Common myeloid progenitor, CD34-positive (primary cell): ENCODE measurements around the gene DDI2.

Experiments used
- CTCF ChIA-PET: fragments of 350-600 bp; sonication (Branson Sonifier 250); formaldehyde crosslinking; loops from one replicate; lab custom pipeline; 2021; ENCODE audit warnings: antibody characterized with exemption; lab: Charles Lee
- POLR2A ChIA-PET: fragments of 350-600 bp; sonication (Branson Sonifier 250); formaldehyde crosslinking; loops from one replicate; lab custom pipeline; 2021; ENCODE audit warnings: antibody characterized with exemption; lab: Charles Lee
- DNase-seq, 3 donors: peaks; one replicate each; pipeline versions ENCODE4 v3.0.0 to v3.0.0-alpha.2; 2013
- H3K27ac ChIP-seq, 2 experiments: 1 replicate in 1 of 2; 2 replicates in 1 of 2; pipeline ENCODE4 v1.7.0; 2013; ENCODE audit warnings: inconsistent platforms in 2 of 2, low read length in 2 of 2, mild to moderate bottlenecking in 2 of 2, low read depth in 1 of 2, moderate library complexity in 1 of 2; ENCODE audit not compliant: severe bottlenecking in 2 of 2, insufficient read depth in 1 of 2, poor library complexity in 1 of 2
- H3K27me3 ChIP-seq, 5 experiments: replicated peaks in 2 of 5; 1 replicate in 3 of 5; 2 replicates in 2 of 5; pipeline versions ENCODE4 v1.6.1 to v1.7.0; 2013; ENCODE audit warnings: low read length in 4 of 5, mild to moderate bottlenecking in 2 of 5, moderate library complexity in 2 of 5, inconsistent platforms in 1 of 5; ENCODE audit not compliant: insufficient read depth in 5 of 5, control insufficient read depth in 4 of 5
- H3K36me3 ChIP-seq, 4 experiments: 1 replicate in 2 of 4; 2 replicates in 2 of 4; pipeline versions ENCODE4 v1.6.1 to v1.7.0; 2013; ENCODE audit warnings: low read length in 3 of 4, control low read depth in 1 of 4, mild to moderate bottlenecking in 1 of 4; ENCODE audit not compliant: control insufficient read depth in 4 of 4, insufficient read depth in 4 of 4
- H3K4me1 ChIP-seq, 4 experiments: 1 replicate in 3 of 4; 2 replicates in 1 of 4; pipeline versions ENCODE4 v1.6.1 to v1.7.1; 2013; ENCODE audit warnings: low read length in 3 of 4, mild to moderate bottlenecking in 3 of 4, control low read depth in 1 of 4, inconsistent platforms in 1 of 4, moderate library complexity in 1 of 4; ENCODE audit not compliant: control insufficient read depth in 4 of 4, insufficient read depth in 4 of 4; ENCODE audit errors: control extremely low read depth in 1 of 4
- H3K4me3 ChIP-seq, 7 experiments: 1 replicate in 4 of 7; 2 replicates in 3 of 7; pipeline versions ENCODE4 v1.5.1 to v1.7.0; 2013; ENCODE audit warnings: mild to moderate bottlenecking in 7 of 7, low read length in 6 of 7, moderate library complexity in 6 of 7, inconsistent platforms in 2 of 7, low read depth in 2 of 7, control low read depth in 1 of 7; ENCODE audit not compliant: insufficient read depth in 4 of 7, control insufficient read depth in 1 of 7; ENCODE audit errors: extremely low read depth in 1 of 7
- H3K9me3 ChIP-seq, 5 experiments: 1 replicate in 4 of 5; 2 replicates in 1 of 5; pipeline versions ENCODE4 v1.6.1 to v1.7.1; 2013; ENCODE audit warnings: low read length in 4 of 5, mild to moderate bottlenecking in 2 of 5, inconsistent platforms in 1 of 5, low read depth in 1 of 5, moderate library complexity in 1 of 5; ENCODE audit not compliant: control insufficient read depth in 4 of 5, insufficient read depth in 2 of 5; ENCODE audit errors: control extremely low read depth in 1 of 5
- WGBS: methylation state at CpG from one replicate; pipeline ENCODE4 v1.1.5; 2013; ENCODE audit not compliant: insufficient coverage; 5-methylcytosine and 5-hydroxymethylcytosine counted together

The DDI2 gene

GRCh38 chr1:15618655-15619525, 1.6 kb downstream of the DDI2 start:
- DNase-seq = no peak
- WGBS = 96% methylated on average over 18 of the region's 26 CpGs
- Histone ChIP-seq H3K9me3 (no peaks in the 10 kb centered on the region), H3K4me3 (peak overlapping the region in 6 of 7 experiments; percentile 88 to 96 (median 94)), H3K4me1 (peaks cover 5 to 30% (median 26%) of the 10 kb centered on the region in 4 experiments), H3K27me3 (no peaks in the 10 kb centered on the region), H3K36me3 (peaks cover 0 to 4% (median under 1%) of the 10 kb centered on the region in 4 experiments), H3K27ac (peak overlapping the region in 1 of 2 experiments; percentile 91)
- CTCF ChIA-PET = interaction anchor here (0.9 to 1.4 kb wide), 3 partner anchors 16 to 120 kb away, joined by 3 to 5 read pairs (median 3); no protein-coding TSS in a partner anchor
- POLR2A ChIA-PET = interaction anchor here (0.6 kb wide), 1 partner anchor 119 kb away, joined by 4 read pairs; no protein-coding TSS in a partner anchor

- H3K36me3 ChIP-seq = peaks cover 0 to 4% (median under 1%) of the 10 kb centered on the region in 4 experiments
- peaks cover 5 to 30% (median 26%) of the 10 kb centered on the region in 4 experiments for H3K4me1 ChIP-seq
- ChIA-PET POLR2A (no interaction called here), CTCF (interaction anchor here (1.5 kb wide), 1 partner anchor 30 kb away, joined by 3 read pairs; no protein-coding TSS in a partner anchor)
- H3K27me3 ChIP-seq = no peaks in the 10 kb centered on the region
- peak overlapping the region in 1 of 2 experiments; percentile 20 for H3K27ac ChIP-seq
- no peak for DNase-seq
- WGBS = 43% methylated on average over 1 of the region's 1 CpG
- peak overlapping the region in 1 of 7 experiments; percentile 11 for H3K4me3 ChIP-seq
- H3K9me3 ChIP-seq = no peaks in the 10 kb centered on the region
Observed at GRCh38 chr1:15620155-15620545, 2.9 kb downstream of the DDI2 start.

GRCh38 chr1:15620902-15621682, 3.8 kb downstream of the DDI2 start:
- Histone ChIP-seq H3K4me1 (peaks cover 5 to 30% (median 26%) of the 10 kb centered on the region in 4 experiments), H3K36me3 (peaks cover 0 to 4% (median under 1%) of the 10 kb centered on the region in 4 experiments), H3K27me3 (no peaks in the 10 kb centered on the region), H3K4me3 (no peak overlapping the region), H3K27ac (no peak overlapping the region), H3K9me3 (no peaks in the 10 kb centered on the region)
- no peak for DNase-seq
- WGBS = 100% methylated on average over 2 of the region's 7 CpGs
- ChIA-PET CTCF (interaction anchor here (1.5 kb wide), 1 partner anchor 29 kb away, joined by 3 read pairs; no protein-coding TSS in a partner anchor), POLR2A (no interaction called here)

- Histone ChIP-seq H3K9me3 (no peaks in the 10 kb centered on the region), H3K27ac (no peak overlapping the region), H3K4me3 (no peak overlapping the region), H3K36me3 (peaks cover 0 to 10% (median 5%) of the 10 kb centered on the region in 4 experiments), H3K4me1 (peaks cover 2 to 24% (median 21%) of the 10 kb centered on the region in 4 experiments), H3K27me3 (no peaks in the 10 kb centered on the region)
- CTCF ChIA-PET = no interaction called here
- 100% methylated on average over 3 of the region's 5 CpGs for WGBS
- no peak for DNase-seq
- POLR2A ChIA-PET = interaction anchor here (1.0 kb wide), 1 partner anchor 18 kb away, joined by 4 read pairs; no protein-coding TSS in a partner anchor
Observed at GRCh38 chr1:15621975-15622374, 4.7 kb downstream of the DDI2 start.

GRCh38 chr1:15622712-15623373, 5.6 kb downstream of the DDI2 start:
- H3K4me3 ChIP-seq = no peak overlapping the region
- peaks cover 2 to 20% (median 19%) of the 10 kb centered on the region in 4 experiments for H3K4me1 ChIP-seq
- no peaks in the 10 kb centered on the region for H3K9me3 ChIP-seq
- POLR2A ChIA-PET = interaction anchor here (1.0 kb wide), 1 partner anchor 19 kb away, joined by 4 read pairs; no protein-coding TSS in a partner anchor
- CTCF ChIA-PET = interaction anchor here (1.0 kb wide), 1 partner anchor 13 kb away, joined by 3 read pairs; no protein-coding TSS in a partner anchor
- no peaks in the 10 kb centered on the region for H3K27me3 ChIP-seq
- no peak overlapping the region for H3K27ac ChIP-seq
- H3K36me3 ChIP-seq = peaks cover under 1 to 19% (median 11%) of the 10 kb centered on the region in 4 experiments
- no peak for DNase-seq
- WGBS = 80% methylated on average over 2 of the region's 7 CpGs

- H3K27ac ChIP-seq = no peak overlapping the region
- DNase-seq = no peak
- 100% methylated on average over 1 of the region's 6 CpGs for WGBS
- H3K4me1 ChIP-seq = peaks cover 0 to 16% (median 14%) of the 10 kb centered on the region in 4 experiments
- H3K4me3 ChIP-seq = no peak overlapping the region
- CTCF ChIA-PET = interaction anchor here (1.0 kb wide), 1 partner anchor 13 kb away, joined by 3 read pairs; no protein-coding TSS in a partner anchor
- H3K36me3 ChIP-seq = peaks cover 7 to 19% (median 11%) of the 10 kb centered on the region in 4 experiments
- H3K9me3 ChIP-seq = no peaks in the 10 kb centered on the region
- POLR2A ChIA-PET = no interaction called here
- no peaks in the 10 kb centered on the region for H3K27me3 ChIP-seq
Observed at GRCh38 chr1:15623435-15623834, 6.2 kb downstream of the DDI2 start.
